NCI-H2171 treated with DMSO at 0.1 percent for 48 hours (cell line): ENCODE results near the gene FNDC4.
A peak's percentile ranks its signal among the peaks of the same experiment; 100 is the strongest.
"Not testable (repeated sequence)": the region's sequence is repeated elsewhere in the genome, so short reads cannot be mapped to it uniquely, and the experiment has no call there.

Experiments used
- DNase-seq: peaks from one replicate; lab custom pipeline; 2025; lab: John Stamatoyannopoulos, UW

FNDC4 gene

GRCh38 chr2:27494944-27495554, at the start of gene FNDC4:
TSS of gene FNDC4 (minus strand) at chr2:27495200. CDS start at chr2:27494679, 521 bp downstream.
- peak; percentile 10 for DNase-seq

GRCh38 chr2:27544143-27544821, 49.3 kb upstream of the FNDC4 start:
- DNase-seq: no peak

GRCh38 chr2:27539649-27540048, 44.6 kb upstream of the FNDC4 start:
- not testable (repeated sequence) for DNase-seq

- DNase-seq: not testable (repeated sequence)
Observed at GRCh38 chr2:27538839-27539450, 43.9 kb upstream of the FNDC4 start.

- DNase-seq: no peak
Observed at GRCh38 chr2:27537287-27537686, 42.3 kb upstream of the FNDC4 start.

- no peak for DNase-seq
Observed at GRCh38 chr2:27531983-27532382, 37.0 kb upstream of the FNDC4 start.

GRCh38 chr2:27527182-27527581, 32.2 kb upstream of the FNDC4 start:
- no peak for DNase-seq

- DNase-seq: no peak
Observed at GRCh38 chr2:27522400-27522945, 27.5 kb upstream of the FNDC4 start.

GRCh38 chr2:27520316-27520715, 25.3 kb upstream of the FNDC4 start:
- DNase-seq: no peak

- no peak for DNase-seq
Observed at GRCh38 chr2:27518782-27519113, 23.7 kb upstream of the FNDC4 start.

GRCh38 chr2:27518113-27518781, 23.2 kb upstream of the FNDC4 start:
- DNase-seq: no peak

GRCh38 chr2:27509326-27509725, 14.3 kb upstream of the FNDC4 start:
- DNase-seq: peak; percentile 95

GRCh38 chr2:27507293-27507692, 12.3 kb upstream of the FNDC4 start:
- no peak for DNase-seq

GRCh38 chr2:27506587-27506986, 11.6 kb upstream of the FNDC4 start:
- no peak for DNase-seq

- no peak for DNase-seq
Observed at GRCh38 chr2:27502142-27502541, 7.1 kb upstream of the FNDC4 start.

GRCh38 chr2:27501042-27501441, 6.0 kb upstream of the FNDC4 start:
- DNase-seq: no peak

- DNase-seq: no peak
Observed at GRCh38 chr2:27498975-27499374, 4.0 kb upstream of the FNDC4 start.

- no peak for DNase-seq
Observed at GRCh38 chr2:27497288-27497627, 2.3 kb upstream of the FNDC4 start.

- no peak for DNase-seq
Observed at GRCh38 chr2:27496357-27497287, 1.6 kb upstream of the FNDC4 start, which contains the start of gene GCKR. TSS of gene GCKR (plus strand) at chr2:27496839. CDS start at chr2:27496905, 66 bp downstream.

GRCh38 chr2:27495840-27496356, 898 bp upstream of the FNDC4 start:
- DNase-seq: no peak

GRCh38 chr2:27494284-27494943, 586 bp downstream of the FNDC4 start:
- no peak for DNase-seq
